GM12801 (cell line): ENCODE measurements around the gene PARP1.

Source experiments
- CTCF ChIP-seq: IDR thresholded peaks from one replicate; pipeline ENCODE4 v1.5.1; 2011; ENCODE audit warnings: control low read depth; ENCODE audit not compliant: insufficient read length; ENCODE audit errors: extremely low read depth

Gene PARP1

GRCh38 chr1:226436855-226437491, 29.1 kb upstream of the PARP1 start:
- no peak for TF ChIP-seq CTCF

- TF ChIP-seq CTCF, result no peak
Measured at GRCh38 chr1:226436472-226436854, 28.6 kb upstream of the PARP1 start.

- no peak for TF ChIP-seq CTCF
Measured at GRCh38 chr1:226433341-226433720, 25.4 kb upstream of the PARP1 start.

GRCh38 chr1:226432586-226433340, 24.9 kb upstream of the PARP1 start:
- TF ChIP-seq CTCF, result no peak

- no peak for TF ChIP-seq CTCF
Measured at GRCh38 chr1:226429858-226430715, 22.2 kb upstream of the PARP1 start.

- TF ChIP-seq CTCF, result no peak
Measured at GRCh38 chr1:226428791-226429461, 21.0 kb upstream of the PARP1 start.

GRCh38 chr1:226428348-226428747, 20.5 kb upstream of the PARP1 start:
- no peak for TF ChIP-seq CTCF
